GM21529 (cell line): ENCODE measurements around the gene RAB26.

Experiments used
- ATAC-seq: cut with Tn5 transposase; IDR thresholded peaks from one replicate; pipeline ENCODE4 v1.9.1; 2021; ENCODE audit not compliant: unreplicated experiment

The RAB26 gene

DNA sequence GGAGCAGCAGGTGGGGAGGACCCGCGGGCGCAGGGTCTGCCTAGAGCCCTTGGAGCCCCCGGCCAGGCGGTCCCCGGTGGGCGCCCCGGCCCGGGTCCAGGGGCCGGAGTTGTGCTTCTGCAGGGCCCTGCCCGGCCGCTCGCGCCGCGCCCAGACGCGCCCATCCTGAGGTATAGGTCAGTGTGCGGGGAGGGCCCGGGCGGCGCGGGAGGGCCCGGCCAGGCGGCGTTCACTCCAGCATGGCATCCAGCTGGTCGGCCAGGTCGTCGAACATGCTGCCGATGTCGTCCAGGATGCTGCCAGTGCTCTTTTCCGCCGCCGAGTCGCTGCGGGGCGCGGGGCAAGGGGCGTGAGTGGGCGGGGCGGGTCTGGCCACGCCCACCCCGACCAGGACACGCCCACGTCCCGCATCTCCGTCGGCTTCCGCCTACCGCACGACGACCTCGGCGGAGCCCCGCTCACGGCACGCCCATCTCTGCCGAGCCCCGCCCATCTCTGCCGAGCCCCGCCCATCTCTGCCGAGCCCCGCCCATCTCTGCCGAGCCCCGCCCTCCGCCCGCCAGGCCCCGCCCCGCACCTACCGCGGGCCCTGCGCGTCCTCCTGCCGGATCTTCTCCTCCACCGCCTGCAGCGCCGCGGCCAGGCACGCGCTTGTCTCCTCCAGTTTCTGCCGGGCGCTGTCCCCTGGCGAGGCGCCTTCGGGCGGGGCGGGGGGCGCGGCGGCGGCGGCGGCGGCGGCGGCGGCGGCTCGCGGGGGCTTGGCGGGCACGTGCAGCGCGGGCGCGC, 30.1 kb downstream of the RAB26 start:
- no peak for ATAC-seq

DNA sequence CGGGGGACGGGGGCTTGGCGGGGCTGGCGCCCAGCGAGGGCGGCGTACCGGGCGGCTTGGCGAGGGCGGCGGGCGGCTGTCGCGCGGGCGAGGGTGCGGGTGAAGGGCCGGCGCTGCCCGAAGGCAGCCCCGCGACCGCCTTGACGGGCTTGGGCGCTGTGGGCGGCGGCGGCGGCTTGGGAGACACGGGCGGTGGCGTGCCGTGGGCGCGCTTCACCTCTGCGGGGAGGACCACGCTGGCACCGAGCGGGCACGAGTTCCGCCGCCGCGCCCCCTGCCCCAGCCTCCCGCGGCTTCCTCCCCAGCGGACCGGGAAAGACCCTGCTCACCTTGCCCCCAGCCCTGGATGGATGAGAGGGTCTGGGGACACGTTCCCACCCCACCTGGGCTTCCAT, 30.7 kb downstream of the RAB26 start:
- ATAC-seq, result no peak

DNA sequence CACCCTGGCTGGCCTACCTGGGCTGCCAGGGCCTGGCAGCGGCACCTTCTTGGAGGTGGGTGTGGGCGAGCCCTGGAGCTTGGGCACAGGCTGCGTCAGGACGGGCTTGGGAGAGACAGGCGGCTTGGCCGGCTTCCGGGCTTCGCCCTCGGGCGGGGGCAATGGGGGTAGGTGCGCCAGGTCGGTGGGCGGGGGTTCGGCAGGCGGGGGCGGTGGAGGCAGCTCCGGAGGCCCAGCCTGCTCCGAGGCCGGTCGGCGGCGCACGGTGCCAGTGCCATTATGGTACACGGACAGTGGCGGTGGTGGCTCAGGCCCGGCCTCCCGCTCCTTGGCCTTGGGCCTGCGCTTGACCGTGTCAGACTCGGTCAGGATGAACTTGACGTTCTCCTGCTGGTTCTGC, 31.2 kb downstream of the RAB26 start:
- ATAC-seq, result no peak

DNA sequence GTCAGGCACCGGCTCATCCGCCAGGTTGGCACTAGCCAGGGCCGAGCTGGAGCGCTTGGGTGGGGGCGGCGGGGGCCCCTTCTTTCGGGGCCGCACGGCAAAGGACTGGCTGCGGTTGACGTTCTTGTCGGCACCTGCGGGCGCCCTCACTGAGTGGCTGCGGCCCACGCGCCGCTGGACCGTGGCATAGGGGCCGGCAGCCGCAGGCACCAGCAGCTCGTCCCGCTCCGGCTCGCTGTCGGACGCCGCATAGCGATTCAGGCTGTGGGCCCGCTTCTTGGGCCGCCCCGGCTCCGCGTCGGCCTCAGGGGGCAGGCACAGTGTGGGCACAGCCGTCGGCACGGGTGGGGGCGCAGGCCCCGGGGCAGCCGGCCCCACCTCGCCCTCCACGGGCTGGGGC, 32.0 kb downstream of the RAB26 start:
- ATAC-seq, result no peak

DNA sequence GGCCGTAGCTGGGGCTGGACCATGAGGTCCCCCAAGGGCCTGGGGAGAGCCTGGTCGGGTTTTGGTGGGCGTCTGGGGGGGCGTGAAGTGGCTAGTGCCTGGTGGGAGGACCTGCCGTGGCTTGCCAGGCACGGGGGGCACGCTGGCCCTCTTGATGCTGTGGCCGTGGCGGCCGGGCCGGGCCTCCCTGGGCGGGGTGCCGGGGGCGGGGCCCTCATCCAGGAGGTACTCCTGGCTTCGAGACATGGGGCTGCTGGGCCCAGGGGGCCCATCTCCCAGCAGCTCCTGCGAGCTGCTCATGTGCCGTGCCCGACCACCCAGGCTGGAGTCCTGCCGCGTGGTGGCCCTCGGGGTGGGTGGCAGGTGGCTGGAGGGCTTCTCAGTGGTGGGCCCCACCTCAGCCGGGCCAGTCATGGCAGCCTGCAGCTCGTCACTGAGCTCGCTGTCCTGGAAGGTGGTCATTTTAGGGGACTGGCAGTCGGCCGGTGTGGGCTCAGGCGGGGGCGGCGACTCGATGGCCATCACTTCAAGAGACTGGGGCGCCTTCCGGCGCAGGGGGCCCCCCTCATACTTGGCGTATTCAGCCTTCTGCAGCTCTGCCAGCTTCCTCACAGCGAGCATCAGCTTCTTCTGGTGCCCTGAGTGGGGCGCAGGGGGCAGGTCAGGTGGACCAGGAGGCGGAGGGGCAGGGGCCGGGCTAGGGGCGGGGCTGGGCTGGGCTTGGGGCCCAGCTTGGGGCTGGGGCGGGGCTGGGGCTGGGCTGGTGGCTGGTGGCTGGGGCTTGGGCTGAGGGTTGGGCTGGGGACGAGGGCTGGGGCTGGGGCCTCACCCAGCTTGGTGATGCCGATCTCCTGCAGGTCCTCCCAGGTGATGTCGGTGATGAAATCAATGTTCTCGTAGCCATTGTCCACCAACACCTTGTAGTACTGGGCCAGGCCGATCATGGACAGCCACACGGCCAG, 32.8 kb downstream of the RAB26 start:
- ATAC-seq, result no peak

DNA sequence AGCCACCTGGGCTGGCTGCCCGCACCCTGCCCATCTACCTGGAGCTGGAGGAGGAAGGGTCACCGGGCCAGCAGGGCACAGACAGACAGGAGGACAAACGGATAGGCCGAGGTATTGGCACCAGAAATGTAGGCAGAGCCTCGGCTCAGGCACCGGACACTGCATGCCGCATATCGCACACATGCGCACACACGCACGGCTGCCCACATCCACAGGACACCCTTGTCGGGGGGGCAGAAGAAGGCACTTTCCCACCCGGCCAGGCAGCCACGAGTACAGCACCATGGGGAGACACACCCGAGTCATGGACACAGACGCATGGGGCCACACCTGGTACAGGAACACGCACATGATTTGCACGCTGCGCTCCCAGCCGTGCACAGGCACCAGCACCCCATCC, 33.5 kb downstream of the RAB26 start:
- no peak for ATAC-seq

DNA sequence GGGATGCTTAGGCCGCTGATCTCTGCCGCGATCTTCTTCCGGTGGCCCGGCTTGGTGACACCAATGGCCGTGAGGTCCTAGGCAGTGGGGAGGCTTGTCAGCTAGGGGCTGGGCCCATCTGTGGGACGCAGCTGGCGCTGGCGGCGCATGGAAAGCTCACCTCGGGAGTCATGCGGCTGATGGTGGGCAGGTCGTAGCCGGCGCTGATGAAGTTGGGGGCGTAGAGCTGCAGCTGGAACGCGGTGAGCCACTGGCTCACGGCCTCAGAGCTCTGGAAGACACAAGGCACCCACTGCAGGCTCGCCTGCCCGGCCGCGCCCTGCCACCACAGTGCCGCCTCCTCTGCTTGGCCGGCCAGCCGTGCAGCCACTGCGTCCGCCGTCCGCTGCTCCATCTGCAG, 35.2 kb downstream of the RAB26 start:
- ATAC-seq, result no peak

DNA sequence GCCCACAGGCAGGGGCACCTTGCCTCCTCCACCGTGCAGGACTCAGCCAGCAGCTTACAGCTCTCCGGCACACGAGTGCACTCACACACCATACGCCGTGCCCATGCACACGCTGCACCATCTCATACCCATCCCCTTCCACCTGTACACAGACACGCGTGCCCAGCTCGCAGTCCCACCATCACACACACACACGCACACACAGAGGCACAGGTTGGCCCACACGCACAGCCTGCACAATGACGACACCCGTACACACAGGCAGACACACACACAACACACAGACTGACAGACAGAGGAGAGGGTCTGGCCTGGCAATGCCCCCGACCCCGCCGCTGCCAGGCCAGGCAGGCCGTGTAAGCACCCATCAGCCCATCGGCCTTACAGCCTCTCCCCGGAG, 35.9 kb downstream of the RAB26 start:
- ATAC-seq, result no peak

DNA sequence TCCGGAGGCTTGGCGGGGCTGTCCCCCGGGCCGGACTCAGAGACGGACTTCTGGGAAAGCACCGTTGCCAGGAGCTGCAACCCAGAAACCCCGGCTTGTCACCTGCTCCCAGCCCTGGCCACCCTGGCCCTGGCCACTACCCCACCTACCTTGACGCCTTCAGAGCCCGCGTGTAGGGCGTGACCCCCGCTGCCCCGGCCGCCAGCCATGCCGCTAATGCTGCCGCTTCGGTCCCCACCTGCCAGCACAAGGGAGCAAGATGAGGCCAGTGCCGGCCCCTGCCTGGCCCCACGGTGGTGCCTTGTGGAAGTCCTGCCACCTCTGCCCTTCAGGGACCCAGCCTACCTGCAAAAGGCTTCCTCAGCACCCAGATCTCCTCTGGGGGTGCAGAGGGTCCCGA, 36.5 kb downstream of the RAB26 start:
- ATAC-seq, result no peak

DNA sequence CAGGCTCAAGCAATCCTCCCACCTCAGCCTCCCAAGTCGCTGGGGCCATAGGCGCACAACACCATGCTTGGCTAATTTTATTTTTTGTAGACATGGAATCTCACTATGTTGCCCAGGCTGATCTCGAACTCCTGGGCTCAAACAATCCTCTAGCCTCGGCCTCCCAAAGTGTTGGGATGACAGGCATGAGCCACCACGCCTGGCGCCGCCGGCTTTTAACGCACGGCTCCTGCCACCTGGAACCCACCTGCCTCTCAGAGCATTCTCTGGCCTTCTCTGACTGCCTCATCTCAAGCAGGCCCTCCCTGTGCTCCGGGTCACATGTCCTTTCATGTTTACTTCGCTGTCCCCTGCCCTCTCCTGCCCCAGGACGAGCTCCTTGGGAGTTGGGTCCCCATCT, 37.6 kb downstream of the RAB26 start:
- no peak for ATAC-seq

DNA sequence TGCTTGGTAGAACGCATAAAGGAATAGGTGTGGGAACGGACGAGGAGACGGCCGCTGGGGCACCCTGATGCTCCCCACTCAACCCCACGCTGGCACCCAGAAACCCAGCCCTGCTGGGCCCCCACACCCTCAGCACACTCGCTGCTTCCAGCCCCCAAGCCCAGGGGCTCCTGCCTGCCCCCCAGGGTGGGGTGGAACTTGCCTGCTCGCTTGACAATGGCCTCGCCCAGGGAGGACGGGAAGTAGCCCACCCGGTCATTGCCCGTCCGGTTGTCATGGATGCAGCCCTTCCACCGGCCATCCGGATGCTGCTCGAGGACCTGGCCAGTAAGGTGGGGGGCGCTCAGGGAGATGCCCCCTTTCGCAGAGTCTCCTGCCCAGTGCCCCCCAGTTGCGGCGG, 38.1 kb downstream of the RAB26 start:
- no peak for ATAC-seq

DNA sequence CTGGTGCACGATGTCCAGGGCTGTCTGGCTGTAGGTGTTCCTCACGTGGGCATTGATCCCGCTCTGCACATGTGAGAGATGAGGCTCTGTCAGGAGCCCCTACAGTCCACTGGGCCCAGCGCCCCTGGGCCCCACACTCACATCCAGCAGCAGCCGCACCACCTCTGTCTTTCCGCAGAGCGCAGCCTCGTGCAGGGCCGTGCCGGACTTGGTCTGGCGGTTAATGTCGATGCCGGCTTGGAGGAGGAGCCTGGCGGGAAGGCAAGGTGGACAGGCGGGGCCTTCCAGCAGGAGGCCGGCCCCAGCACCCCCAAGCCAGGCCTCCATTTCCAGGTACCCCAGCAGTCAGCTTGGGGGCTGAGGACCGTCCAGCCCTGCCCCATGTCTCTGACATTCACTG, 38.8 kb downstream of the RAB26 start:
- no peak for ATAC-seq

DNA sequence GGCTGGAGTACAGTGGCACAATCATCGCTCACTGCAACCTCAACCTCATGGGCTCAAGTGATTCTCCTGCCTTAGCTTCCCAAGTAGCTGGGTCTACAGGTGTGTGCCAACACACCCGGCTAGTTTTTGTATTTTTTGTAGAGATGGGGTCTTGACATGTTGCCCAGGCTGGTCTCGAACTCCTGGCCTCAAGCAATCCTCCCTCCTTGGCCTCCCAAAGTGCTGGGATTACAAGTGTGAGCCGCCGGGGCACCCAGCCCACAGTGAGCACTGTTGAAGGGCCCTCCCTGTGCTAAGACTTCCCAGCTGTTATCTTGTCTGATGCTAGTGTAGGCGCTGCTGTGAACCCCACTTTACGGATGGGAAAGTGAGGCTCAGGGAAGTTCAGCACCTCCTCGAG, 40.0 kb downstream of the RAB26 start:
- no peak for ATAC-seq

DNA sequence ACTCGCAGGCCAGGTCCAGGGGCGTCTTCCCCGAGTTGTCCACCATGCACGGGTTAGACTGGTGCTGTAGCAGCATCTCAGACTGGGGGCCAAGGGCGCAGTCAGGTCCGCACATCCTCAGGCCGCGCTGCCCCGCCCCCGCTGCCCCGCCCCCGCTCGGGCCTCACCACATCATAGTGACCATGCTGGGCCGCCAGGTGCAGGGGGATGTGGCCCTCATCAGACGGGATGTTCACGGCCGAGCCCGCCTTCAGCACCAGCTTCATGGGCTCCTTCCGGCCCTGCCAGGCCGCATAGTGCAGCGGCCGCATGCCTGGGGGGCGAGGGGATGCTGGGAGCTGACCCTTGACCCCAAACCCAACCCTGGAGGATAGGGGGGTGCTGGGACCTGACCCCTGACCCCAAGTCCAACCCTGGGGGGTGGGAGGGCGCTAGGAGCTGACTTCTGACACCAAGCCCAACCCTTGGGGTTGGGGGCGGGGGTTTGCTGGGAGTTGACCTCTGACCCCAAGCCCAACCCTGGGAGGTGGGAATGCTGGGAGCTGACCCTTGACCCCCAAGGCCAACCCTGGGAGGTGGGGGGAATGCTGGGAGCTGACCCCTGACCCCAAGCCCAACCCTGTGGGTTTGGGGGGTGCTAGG, 40.9 kb downstream of the RAB26 start:
- no peak for ATAC-seq

DNA sequence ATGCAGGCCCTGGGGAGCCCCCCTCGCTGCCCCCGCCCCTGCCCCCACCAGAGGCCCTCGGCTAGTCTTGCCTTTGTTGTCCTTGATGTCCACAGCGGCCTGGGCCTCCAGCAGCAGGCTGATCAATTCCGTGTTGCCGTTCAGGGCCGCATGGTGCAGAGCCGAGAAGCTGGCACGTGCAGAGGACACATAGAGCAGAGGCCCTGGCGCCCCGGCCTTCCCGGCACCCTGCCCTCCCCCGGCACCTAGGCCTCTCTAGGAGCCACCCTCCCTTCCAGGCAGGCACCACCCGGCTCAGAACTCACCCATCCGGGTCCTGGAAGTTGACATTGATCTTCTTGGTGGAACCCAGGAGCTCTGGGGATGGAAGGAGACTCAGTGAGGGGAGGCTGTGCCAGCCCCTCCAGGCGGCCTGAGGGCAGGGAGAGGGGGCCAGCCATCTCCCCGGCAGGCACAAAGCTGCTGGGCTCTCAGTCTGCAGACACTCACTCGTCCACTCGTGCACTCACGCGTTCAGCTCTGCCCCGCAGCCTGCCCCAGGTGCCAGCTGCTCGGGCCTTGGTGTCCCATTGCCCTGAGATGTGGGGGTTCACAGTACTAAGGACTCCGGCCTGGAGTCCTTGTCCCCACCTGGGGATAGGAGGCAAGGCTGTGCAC, 41.7 kb downstream of the RAB26 start:
- no peak for ATAC-seq

DNA sequence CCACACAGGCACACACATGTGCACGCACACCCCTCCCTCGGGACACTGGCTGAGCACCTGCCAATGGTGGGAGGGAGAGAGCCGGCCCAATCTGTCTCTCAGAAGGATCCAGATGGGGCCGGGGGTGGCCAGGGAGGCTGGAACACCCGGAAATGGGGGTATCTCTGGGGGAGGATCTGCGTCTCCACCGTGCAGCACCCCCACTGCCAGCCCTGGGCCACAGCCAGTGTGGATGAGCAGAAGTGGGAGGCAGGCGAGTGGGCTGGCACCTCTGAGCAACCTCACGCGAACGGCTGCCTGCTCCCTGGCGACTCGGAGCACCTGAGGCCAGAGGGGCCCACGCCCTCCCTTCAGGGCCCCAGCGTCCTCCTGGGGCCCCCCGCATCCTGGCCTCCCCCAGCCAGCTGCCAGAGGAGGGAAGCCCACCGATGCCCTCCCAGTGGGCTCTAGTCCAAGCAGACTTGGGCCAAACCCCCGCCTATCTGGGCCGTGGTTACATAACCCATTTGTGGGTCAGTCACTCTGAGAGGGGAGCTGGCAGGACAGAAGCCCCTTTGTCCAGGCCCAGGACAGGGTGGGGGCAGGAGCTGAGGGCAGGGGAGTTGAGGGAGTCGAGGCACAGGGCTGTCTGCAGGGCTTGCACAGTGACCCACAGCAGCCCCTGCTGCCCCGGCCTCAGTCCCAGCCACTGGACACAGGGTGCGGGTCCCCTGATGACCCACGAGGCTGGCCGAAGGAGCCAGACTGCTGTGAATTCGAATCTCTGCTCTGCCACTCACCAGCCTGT, 42.4 kb downstream of the RAB26 start:
- ATAC-seq, result no peak

DNA sequence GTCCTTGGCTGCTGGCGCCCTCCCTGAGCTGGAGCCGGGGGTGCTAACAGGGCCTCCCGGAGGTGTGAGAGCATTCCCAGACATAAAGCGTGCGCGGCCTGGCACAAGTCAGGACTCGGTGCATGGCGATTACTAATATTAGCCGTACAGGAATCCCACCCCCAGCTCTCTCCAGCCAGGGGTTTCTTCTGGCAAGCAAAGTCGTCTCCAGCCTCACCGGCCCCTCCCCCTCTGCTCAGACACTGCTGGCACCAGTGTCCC, 43.0 kb downstream of the RAB26 start:
- ATAC-seq, result no peak

DNA sequence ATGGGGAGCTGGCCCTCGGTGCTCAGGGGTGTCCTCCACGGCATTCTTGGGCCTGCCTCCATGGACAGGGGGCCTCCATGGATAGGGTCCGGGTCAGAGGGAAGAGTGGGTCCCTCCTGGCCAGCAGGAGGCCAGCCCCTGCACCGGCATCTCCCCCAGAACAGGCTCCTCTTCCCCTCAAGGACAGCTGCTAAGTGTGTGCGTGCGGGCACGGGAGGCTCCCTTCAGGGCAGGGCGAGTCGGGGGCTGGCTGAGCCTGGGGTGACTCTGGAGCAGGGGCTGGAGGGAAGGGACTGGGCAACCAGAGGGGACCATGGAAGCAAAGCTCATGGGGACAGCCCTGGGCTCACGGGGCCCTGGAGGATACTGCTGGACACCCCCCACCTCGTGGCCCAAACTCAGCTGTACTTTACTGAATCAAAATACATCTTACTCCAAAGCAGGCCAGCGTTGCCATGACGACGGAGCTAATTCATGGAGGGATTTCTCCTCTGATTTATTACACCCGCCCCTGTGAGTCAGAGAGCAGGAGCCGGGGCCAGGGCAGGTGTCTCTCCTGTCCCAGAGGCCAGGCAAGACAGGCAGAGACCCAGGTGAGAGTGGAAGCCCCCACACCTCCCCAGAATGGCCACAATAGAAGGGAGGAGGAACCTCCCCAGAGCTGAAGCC, 45.9 kb downstream of the RAB26 start:
- no peak for ATAC-seq

DNA sequence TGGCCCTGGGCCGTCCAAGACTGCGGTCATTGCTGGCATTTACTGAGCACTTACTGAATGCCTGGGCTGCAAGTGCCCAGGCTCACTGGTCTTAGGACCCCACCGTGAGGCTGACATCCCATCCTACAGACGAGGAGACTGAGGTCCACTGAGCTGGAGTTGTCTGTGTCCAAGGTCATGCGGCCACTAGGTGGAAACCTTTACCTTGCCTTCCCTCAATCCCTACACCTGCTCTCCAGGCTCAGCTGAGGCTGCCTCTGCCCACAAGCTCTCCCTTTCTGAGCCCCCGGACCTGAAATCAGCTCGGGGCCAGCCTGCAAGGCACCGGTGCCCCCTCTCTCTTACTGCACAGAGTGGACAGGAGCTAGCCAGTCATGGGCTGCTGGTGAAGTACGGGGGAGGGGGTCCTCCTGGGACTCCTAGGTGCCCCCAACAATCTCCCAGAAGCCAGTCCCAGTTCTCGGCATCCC, 46.5 kb downstream of the RAB26 start:
- no peak for ATAC-seq
